ENCODE results near the gene CDH2.
A peak's percentile ranks its signal among the peaks of the same experiment; 100 is the strongest.

Gene CDH2

GRCh38 chr18:27967913-27968824 is 208.8 kb downstream of the CDH2 start:
- TF ChIP-seq CTCF (conservative IDR thresholded peaks at IDR 0.05; ENCODE audit: control insufficient read depth, insufficient read depth, low read depth, low read length): no peak
- no peak overlapping the region for H3K4me3 ChIP-seq (ENCODE audit: control insufficient read depth, low read depth, low read length)
- no peak for DNase-seq (ENCODE audit: low read depth)

- DNase-seq (ENCODE audit: low read depth): peak; percentile 2
- TF ChIP-seq CTCF (conservative IDR thresholded peaks at IDR 0.05; ENCODE audit: control insufficient read depth, insufficient read depth, low read depth, low read length): no peak
- no peak overlapping the region for H3K4me3 ChIP-seq (ENCODE audit: control insufficient read depth, low read depth, low read length)
Observed at GRCh38 chr18:27966881-27967280, 210.0 kb downstream of the CDH2 start.

- H3K4me3 ChIP-seq (ENCODE audit: control insufficient read depth, low read depth, low read length): no peak overlapping the region
- no peak for DNase-seq (ENCODE audit: low read depth)
- no peak for TF ChIP-seq CTCF (conservative IDR thresholded peaks at IDR 0.05; ENCODE audit: control insufficient read depth, insufficient read depth, low read depth, low read length)
Observed at GRCh38 chr18:27964811-27965210, 212.1 kb downstream of the CDH2 start.

- H3K4me3 ChIP-seq (ENCODE audit: control insufficient read depth, low read depth, low read length): no peak overlapping the region
- TF ChIP-seq CTCF (conservative IDR thresholded peaks at IDR 0.05; ENCODE audit: control insufficient read depth, insufficient read depth, low read depth, low read length): no peak
- DNase-seq (ENCODE audit: low read depth): no peak
Observed at GRCh38 chr18:27959101-27959500, 217.8 kb downstream of the CDH2 start.

- no peak for DNase-seq (ENCODE audit: low read depth)
- no peak for TF ChIP-seq CTCF (conservative IDR thresholded peaks at IDR 0.05; ENCODE audit: control insufficient read depth, insufficient read depth, low read depth, low read length)
Observed at GRCh38 chr18:27956001-27956640, 220.8 kb downstream of the CDH2 start.

GRCh38 chr18:27954226-27954625 is 222.7 kb downstream of the CDH2 start:
- no peak overlapping the region for H3K4me3 ChIP-seq (ENCODE audit: control insufficient read depth, low read depth, low read length)
- TF ChIP-seq CTCF (conservative IDR thresholded peaks at IDR 0.05; ENCODE audit: control insufficient read depth, insufficient read depth, low read depth, low read length): no peak
- peak; percentile 78 for DNase-seq (ENCODE audit: low read depth)

More at GRCh38 chr18:27956001-27956640, 220.8 kb downstream of the CDH2 start:
- no peak overlapping the region for H3K4me3 ChIP-seq (ENCODE audit: control insufficient read depth, low read depth, low read length)
